OCI-LY3 (cell line): ENCODE measurements around the gene WSB1.

Experiments used
- CTCF ChIP-seq: fragments of 200-600, 300-600 bp; sonication (generic); IDR thresholded peaks from 2 replicates; pipeline ENCODE4 v1.5.1; 2014; ENCODE audit warnings: antibody characterized with exemption, low read length, low read depth
- EZH2phosphoT487 ChIP-seq: fragments of 200-600 bp; shearing (Covaris generic); IDR thresholded peaks from 2 replicates; pipeline ENCODE4 v1.6.1; 2018; ENCODE audit warnings: antibody characterized with exemption, mixed run types, low read depth

- TF ChIP-seq EZH2phosphoT487 (no peak), CTCF (no peak)
Measured at GRCh38 chr17:27329146-27329805, 35.4 kb downstream of the WSB1 start.
